Type B pancreatic cell (in vitro differentiated cells): ENCODE results near the gene TIMM23B. TPM values are rescaled to one million over a fixed set of nuclear protein-coding genes. Genes with fewer than 3 reads are reported as not detected.
A peak's percentile ranks its signal among the peaks of the same experiment; 100 is the strongest.
"Not testable (repeated sequence)": the region's sequence is repeated elsewhere in the genome, so short reads cannot be mapped to it uniquely, and the experiment has no call there.

Source experiments
- DNase-seq: peaks from one replicate; pipeline ENCODE4 v3.0.0; 2021; ENCODE audit warnings: mixed read lengths; ENCODE audit not compliant: unreplicated experiment; ENCODE audit errors: extremely low spot score
- H3K27ac Mint-ChIP-seq: 2 replicates; pipeline ENCODE4 v1.8.0; 2021; ENCODE audit warnings: mild to moderate bottlenecking, mixed read lengths
- H3K27me3 Mint-ChIP-seq: 2 replicates; pipeline ENCODE4 v1.8.0; 2021; ENCODE audit warnings: mixed read lengths
- H3K36me3 Mint-ChIP-seq: 2 replicates; pipeline ENCODE4 v1.8.0; 2021; ENCODE audit warnings: mixed read lengths
- H3K4me1 Mint-ChIP-seq: one replicate; pipeline ENCODE4 v1.8.0; 2021; ENCODE audit warnings: mixed read lengths; ENCODE audit not compliant: unreplicated experiment
- H3K4me3 Mint-ChIP-seq: 2 replicates; pipeline ENCODE4 v1.8.0; 2021; ENCODE audit warnings: mild to moderate bottlenecking, mixed read lengths
- H3K9me3 Mint-ChIP-seq: 2 replicates; pipeline ENCODE4 v1.8.0; 2021; ENCODE audit warnings: mixed read lengths
- long read RNA-seq: library from polyadenylated mRNA; unstranded; transcript quantifications from one replicate; pipeline ENCODE4 v2.0.0, GENCODE V29; 2020
- total RNA-seq: library from RNA; stranded (reverse); gene quantifications from 2 replicates; pipeline ENCODE4 v1.2.1, GENCODE V29; 2021; ENCODE audit warnings: low replicate concordance
- TF ChIP-seq, protein P1 (sequence below): fragments of 200-600 bp; sonication (generic); conservative IDR thresholded peaks from 2 replicates; pipeline ENCODE4 v1.5.0; 2021; ENCODE audit warnings: antibody characterized with exemption, mild to moderate bottlenecking

The TIMM23B gene, protein sequence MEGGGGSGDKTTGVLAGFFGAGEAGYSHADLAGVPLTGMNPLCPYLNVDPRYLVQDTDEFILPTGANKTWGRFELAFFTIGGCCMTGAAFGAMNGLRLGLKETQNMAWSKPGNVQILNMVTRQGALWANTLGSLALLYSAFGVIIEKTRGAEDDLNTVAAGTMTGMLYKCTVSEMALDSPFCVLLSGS
- total RNA-seq: 16.2 and 19.7 TPM in 2 replicates
- long read RNA-seq, transcript TIMM23B-203 (8 exons, 2,623 nt): minor isoform, 6 of 35 reads
- long read RNA-seq, transcript TIMM23B-201 (7 exons, 1,142 nt): major isoform, 22 of 35 reads
- long read RNA-seq, partial matches to known transcripts: 1 of 35 reads
- long read RNA-seq, other reads (novel, unspliced or antisense): 6 of 35 reads

DNA sequence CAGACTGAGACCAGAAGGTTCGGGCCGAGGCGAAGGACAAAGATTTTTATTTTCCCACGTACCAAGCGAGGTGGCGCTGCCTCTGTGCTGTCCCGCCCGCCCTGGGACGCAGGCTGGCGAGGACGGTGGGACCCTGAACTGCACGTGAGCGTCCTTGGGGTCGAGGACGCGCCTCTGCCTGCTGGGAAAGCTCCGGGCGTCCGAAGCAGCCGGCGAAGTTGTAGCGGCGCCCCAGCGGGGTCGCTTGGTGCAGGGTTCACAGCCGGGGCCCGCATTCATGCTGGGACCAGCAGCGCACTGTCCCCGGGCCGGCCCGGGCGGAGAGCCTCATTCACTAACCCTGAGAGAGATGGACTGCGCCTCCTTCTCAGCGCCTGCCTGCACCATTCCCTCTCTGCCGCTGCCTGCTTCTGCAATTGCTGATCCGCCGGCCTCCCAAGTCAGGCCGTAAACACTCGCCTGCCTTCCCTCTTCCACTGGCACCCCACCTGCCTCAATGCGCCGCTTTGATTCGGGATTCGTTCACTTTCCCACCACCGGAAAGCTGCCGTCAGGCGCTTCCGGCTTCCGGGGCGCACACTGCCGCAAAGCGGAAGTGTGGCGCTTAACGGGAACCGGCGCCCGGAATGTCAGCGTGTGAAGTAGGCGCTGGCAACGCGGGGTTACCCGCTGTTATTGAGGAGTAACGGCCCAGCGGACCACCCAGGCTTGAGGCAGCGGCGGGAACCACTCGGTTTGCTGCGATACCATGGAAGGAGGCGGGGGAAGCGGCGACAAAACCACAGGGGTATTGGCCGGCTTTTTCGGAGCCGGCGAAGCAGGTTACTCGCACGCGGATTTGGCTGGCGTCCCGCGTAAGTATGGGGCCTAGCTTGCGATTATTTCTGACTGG is at the start of gene TIMM23B, which contains the start of gene PARG:
TSS of gene TIMM23B (plus strand) at position 607 of the 892 bp plus-strand sequence. CDS start at position 749, 142 bp downstream.
TSS of gene PARG (minus strand) at position 581 of the 892 bp plus-strand sequence. CDS start at position 279, 302 bp downstream.
- not testable (repeated sequence) for H3K36me3 Mint-ChIP-seq, H3K9me3 Mint-ChIP-seq, H3K27me3 Mint-ChIP-seq
- Mint-ChIP-seq H3K27ac (peak within 1 kb of the TSS; percentile 95), H3K4me1 (peaks cover 14% of the 10 kb centered on the region), H3K4me3 (peak within 1 kb of the TSS; percentile 99)
- peak; percentile 86 for DNase-seq
- TF ChIP-seq, protein P1, sequence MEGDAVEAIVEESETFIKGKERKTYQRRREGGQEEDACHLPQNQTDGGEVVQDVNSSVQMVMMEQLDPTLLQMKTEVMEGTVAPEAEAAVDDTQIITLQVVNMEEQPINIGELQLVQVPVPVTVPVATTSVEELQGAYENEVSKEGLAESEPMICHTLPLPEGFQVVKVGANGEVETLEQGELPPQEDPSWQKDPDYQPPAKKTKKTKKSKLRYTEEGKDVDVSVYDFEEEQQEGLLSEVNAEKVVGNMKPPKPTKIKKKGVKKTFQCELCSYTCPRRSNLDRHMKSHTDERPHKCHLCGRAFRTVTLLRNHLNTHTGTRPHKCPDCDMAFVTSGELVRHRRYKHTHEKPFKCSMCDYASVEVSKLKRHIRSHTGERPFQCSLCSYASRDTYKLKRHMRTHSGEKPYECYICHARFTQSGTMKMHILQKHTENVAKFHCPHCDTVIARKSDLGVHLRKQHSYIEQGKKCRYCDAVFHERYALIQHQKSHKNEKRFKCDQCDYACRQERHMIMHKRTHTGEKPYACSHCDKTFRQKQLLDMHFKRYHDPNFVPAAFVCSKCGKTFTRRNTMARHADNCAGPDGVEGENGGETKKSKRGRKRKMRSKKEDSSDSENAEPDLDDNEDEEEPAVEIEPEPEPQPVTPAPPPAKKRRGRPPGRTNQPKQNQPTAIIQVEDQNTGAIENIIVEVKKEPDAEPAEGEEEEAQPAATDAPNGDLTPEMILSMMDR: peak; percentile 42

DNA sequence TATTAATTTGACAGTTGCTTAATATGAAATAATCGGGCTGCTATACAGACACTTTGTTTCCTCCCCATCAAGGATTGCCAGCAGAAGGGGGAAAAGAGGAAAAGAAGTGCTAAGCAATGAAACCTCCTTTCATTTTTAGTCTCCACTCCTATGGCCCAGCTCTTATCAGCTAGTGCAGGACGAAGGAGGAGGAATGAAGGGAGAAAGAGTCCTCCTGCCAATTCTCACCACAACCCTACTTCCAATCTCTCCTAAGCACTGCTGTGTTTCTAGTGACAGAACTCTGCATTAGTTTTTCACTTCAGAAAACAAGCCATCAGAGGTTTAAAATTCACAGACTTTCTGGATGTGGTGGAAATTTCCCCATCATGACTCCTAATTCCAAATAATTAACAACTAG is 41.9 kb upstream of the TIMM23B start:
- not testable (repeated sequence) for H3K9me3 Mint-ChIP-seq, DNase-seq, H3K4me3 Mint-ChIP-seq, H3K27ac Mint-ChIP-seq, H3K27me3 Mint-ChIP-seq, H3K4me1 Mint-ChIP-seq
- H3K36me3 Mint-ChIP-seq: peaks cover 11% of the 10 kb centered on the region

DNA sequence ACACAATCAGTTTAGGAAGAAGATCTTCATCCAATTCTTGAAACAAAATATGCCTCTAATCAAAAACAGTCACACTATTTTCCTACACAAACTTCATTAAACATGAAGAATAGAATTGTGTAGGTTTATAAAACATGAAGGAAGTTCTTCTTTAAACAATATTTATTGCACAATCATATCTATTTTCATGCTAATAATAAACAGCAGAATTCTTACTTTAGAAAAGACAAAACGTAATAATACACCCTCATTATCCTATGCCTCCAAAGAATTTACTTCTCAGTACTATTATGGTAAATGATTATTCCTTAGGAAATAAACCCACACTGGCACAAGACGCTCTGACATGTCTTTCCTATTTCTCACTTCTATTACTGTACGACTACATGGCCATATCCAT is 41.4 kb upstream of the TIMM23B start:
- H3K27ac Mint-ChIP-seq, H3K9me3 Mint-ChIP-seq, H3K27me3 Mint-ChIP-seq, H3K4me1 Mint-ChIP-seq, H3K4me3 Mint-ChIP-seq, DNase-seq: not testable (repeated sequence)
- peaks cover 11% of the 10 kb centered on the region for H3K36me3 Mint-ChIP-seq

DNA sequence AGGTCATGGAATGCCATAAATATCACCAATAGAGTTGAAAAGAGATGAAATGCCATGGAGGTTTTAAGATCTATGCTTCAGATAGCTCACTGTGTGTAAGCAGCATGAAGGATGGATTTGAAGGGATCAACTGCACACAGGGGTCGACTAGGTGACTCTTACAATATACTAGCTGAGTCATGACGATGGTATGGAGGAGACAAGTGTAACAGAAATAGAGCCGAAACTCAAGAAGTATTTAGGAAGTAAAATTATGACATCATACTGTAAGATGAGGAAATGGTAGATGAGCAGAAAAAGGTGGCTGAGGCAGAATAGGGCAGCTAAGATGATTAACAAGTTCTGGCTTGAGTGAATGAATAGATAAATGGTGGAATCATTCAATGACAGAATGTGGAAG is 38.0 kb upstream of the TIMM23B start:
- not testable (repeated sequence) for DNase-seq, H3K27ac Mint-ChIP-seq, H3K4me3 Mint-ChIP-seq, H3K27me3 Mint-ChIP-seq, H3K9me3 Mint-ChIP-seq, H3K36me3 Mint-ChIP-seq, H3K4me1 Mint-ChIP-seq

DNA sequence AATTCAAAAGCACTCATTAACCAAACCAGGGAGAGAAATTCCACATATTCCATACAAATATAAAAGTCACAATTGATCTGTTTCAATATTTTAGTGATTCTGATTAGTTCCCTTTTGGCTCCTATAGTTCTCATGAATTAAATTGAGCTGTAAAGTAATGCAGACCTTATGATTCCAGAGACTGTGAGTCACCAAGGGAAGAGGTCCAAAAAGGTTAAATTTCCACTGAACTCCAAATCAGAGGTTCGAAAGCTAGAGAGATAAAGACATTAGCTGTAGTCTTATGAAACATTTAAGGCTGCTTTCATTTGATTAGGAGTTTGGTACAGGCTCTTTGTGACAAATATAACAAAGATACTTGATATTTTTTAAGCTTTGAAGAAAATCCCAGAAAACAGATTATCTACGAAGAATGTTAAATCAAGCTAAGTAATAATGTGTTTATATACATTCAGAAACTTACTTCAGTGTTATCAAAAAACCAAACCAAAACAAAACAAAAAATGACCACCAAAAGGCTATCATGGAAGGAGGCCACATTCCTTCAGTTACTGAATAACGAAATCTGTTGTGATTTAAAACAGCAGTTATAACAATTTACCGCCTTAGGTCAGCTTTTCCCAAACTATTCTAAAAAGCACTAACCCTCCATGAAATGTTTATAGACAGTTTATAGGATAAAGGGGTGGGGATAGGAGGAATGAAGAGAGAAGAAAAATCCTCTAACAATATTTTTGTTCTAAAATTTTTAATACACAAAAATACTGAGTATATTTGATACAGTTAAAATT is 33.4 kb upstream of the TIMM23B start:
- not testable (repeated sequence) for H3K4me3 Mint-ChIP-seq, H3K4me1 Mint-ChIP-seq, H3K9me3 Mint-ChIP-seq, H3K36me3 Mint-ChIP-seq, H3K27me3 Mint-ChIP-seq, DNase-seq, H3K27ac Mint-ChIP-seq

DNA sequence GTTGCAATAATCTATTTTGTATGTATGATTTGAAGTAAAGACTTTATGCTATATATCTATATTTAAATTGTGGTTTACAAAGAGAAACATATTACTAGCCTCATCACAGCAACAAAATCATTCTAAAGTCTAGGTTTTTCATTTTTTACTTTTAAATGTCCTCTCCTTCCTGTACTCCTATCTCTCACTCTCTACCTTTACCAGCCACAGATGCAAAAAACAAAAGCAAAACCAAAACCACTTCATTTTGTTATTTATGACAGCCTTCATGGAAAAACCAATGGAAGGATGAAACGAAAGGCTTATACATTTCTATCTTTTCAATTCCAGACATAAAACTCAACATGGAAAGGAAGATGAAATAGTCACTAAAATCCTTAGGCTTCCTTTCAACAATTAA is 31.6 kb upstream of the TIMM23B start:
- H3K27ac Mint-ChIP-seq, H3K36me3 Mint-ChIP-seq, H3K27me3 Mint-ChIP-seq, H3K4me3 Mint-ChIP-seq, H3K4me1 Mint-ChIP-seq, H3K9me3 Mint-ChIP-seq, DNase-seq: not testable (repeated sequence)

DNA sequence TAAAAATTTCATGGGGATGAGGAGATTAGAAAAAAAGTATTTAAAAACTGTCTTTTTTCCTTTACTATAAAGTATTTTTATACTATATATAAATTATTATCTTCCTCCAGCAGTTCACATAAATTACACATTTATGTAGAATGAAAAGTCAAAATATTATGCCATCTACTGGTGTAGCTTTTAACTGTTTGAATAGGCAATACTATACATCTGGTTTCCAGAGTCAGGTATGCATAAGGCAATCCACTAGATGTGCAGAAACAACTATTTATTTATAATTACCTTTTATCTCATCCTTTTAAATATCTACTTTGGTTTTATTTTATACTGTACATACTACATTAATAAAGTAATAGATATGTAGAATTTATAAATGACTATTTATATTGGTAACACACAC is 25.4 kb upstream of the TIMM23B start:
- TF ChIP-seq, protein P1: peak; percentile 32
- not testable (repeated sequence) for H3K4me3 Mint-ChIP-seq, H3K36me3 Mint-ChIP-seq

DNA sequence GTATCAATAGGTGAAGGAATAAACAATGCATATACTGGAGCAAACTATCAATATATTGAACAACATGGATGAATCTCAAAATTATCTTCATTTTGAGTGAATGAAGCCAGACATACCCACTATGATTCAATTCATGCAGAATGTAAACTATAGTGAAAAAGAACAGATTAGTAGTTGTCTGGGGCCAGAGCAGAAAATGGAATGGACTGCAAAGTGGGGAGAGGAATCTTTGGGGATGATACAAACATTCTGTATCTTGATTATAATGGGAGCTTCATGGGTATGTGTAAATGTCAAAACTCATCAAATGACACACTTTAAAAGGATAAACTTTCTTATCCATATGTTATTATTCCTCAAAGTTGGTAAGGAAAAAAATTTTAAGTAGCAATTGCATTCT is 23.9 kb upstream of the TIMM23B start:
- not testable (repeated sequence) for H3K36me3 Mint-ChIP-seq, DNase-seq, H3K27me3 Mint-ChIP-seq, H3K27ac Mint-ChIP-seq, H3K4me1 Mint-ChIP-seq, H3K9me3 Mint-ChIP-seq, H3K4me3 Mint-ChIP-seq

More for the DNA sequence above, 25.4 kb upstream of the TIMM23B start:
- not testable (repeated sequence) for DNase-seq, H3K9me3 Mint-ChIP-seq, H3K27ac Mint-ChIP-seq, H3K27me3 Mint-ChIP-seq, H3K4me1 Mint-ChIP-seq

DNA sequence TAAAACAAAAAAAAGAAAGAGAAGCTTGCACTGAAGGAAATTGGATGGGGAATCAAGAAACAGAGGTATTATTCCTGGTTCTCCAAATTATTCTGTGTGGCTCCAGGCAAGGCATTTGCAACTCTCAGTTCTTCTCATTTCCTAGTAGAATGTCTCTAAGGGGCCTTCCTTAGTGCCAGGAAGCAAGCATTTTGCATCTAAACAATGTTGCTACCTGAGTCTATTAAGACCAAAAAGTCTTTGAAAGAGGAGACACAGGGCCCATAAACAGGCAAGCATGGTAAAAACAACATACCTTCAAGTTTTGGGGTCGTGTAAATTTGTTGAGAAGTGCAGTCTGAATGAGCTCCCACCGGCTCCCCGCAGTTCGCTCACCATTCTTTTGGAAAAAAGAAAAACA is 19.8 kb upstream of the TIMM23B start:
- H3K27me3 Mint-ChIP-seq, H3K27ac Mint-ChIP-seq, DNase-seq, H3K4me1 Mint-ChIP-seq, H3K9me3 Mint-ChIP-seq, H3K4me3 Mint-ChIP-seq, H3K36me3 Mint-ChIP-seq: not testable (repeated sequence)

DNA sequence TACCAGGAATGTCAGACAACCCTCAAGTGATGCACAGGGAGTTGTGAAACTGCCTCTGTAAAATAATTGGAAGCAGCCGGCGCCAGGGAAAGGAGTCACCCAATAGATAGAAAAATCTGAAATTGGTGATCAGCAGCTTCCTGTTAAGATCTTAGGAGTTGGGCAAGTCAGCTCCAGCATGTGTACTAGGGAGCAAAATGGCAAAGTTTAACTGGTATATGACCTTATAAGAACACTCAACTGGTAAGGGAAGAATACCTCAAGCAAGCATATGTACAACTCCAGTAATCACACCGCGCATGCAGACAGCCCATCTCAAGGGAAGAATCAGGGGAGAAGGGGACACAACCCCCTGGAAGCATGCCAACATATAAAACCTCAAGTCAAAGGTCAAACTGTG is 18.3 kb upstream of the TIMM23B start:
- DNase-seq, H3K36me3 Mint-ChIP-seq, H3K27ac Mint-ChIP-seq, H3K4me3 Mint-ChIP-seq, H3K4me1 Mint-ChIP-seq, H3K27me3 Mint-ChIP-seq, H3K9me3 Mint-ChIP-seq: not testable (repeated sequence)

DNA sequence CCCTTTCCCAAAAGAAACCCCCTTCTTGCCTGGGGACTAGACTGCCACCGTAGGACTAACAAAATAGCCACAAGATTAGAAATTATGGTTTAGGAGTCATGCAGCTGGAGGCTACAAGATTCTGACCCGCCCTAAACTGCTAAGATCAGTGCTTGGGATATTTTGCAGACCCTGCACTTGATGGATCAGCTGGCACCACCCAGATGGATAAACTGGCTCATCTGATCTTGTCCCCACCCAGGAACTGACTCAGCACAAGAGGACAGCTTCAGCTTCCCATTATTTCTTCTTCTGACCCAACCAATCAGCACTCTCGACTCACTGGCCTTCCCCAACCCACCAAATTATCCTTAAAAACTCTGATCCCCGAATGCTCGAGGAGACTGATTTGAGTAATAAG is 10.6 kb upstream of the TIMM23B start:
- DNase-seq, H3K27ac Mint-ChIP-seq: not testable (repeated sequence)

More for the DNA sequence above, 10.6 kb upstream of the TIMM23B start:
- not testable (repeated sequence) for H3K27me3 Mint-ChIP-seq, H3K4me3 Mint-ChIP-seq, H3K4me1 Mint-ChIP-seq, H3K9me3 Mint-ChIP-seq, H3K36me3 Mint-ChIP-seq
